IPS DF 19.7 (cell line): ENCODE measurements around the gene ZFPL1.
A peak's percentile ranks its signal among the peaks of the same experiment; 100 is the strongest.

Source experiments
- DNase-seq: peaks from one replicate; pipeline ENCODE4 v3.0.0-alpha.2; 2013; ENCODE audit warnings: low read depth, low spot score

ZFPL1 gene

GRCh38 chr11:65090628-65091027 is 6.6 kb downstream of the ZFPL1 start:
- no peak for DNase-seq

- no peak for DNase-seq
Observed at GRCh38 chr11:65095427-65095826, 11.4 kb downstream of the ZFPL1 start.

- peak; percentile 82 for DNase-seq
Observed at GRCh38 chr11:65095974-65096806, 12.2 kb downstream of the ZFPL1 start, which contains the start of gene VPS51. Gene VPS51, plus strand, starts transcription at chr11:65096214. Its CDS starts 37 bp downstream, at chr11:65096251.

- no peak for DNase-seq
Observed at GRCh38 chr11:65096926-65097325, 12.9 kb downstream of the ZFPL1 start.

GRCh38 chr11:65100674-65101350 is 16.8 kb downstream of the ZFPL1 start:
- no peak for DNase-seq

GRCh38 chr11:65102142-65103095 is 18.4 kb downstream of the ZFPL1 start:
- DNase-seq: no peak

GRCh38 chr11:65103476-65103875 is 19.5 kb downstream of the ZFPL1 start:
- no peak for DNase-seq

- DNase-seq: no peak
Observed at GRCh38 chr11:65104628-65105027, 20.6 kb downstream of the ZFPL1 start.

- DNase-seq: no peak
Observed at GRCh38 chr11:65107078-65107477, 23.1 kb downstream of the ZFPL1 start.

GRCh38 chr11:65107751-65108468 is 23.9 kb downstream of the ZFPL1 start:
- no peak for DNase-seq

GRCh38 chr11:65108469-65109123 is 24.6 kb downstream of the ZFPL1 start:
- no peak for DNase-seq

- DNase-seq: no peak
Observed at GRCh38 chr11:65109231-65110198, 25.5 kb downstream of the ZFPL1 start.

- no peak for DNase-seq
Observed at GRCh38 chr11:65110354-65110861, 26.4 kb downstream of the ZFPL1 start.

- no peak for DNase-seq
Observed at GRCh38 chr11:65111159-65111743, 27.2 kb downstream of the ZFPL1 start.

- DNase-seq: no peak
Observed at GRCh38 chr11:65111744-65112545, 27.9 kb downstream of the ZFPL1 start, which contains the start of gene TM7SF2. Gene TM7SF2, plus strand, starts transcription at chr11:65111872. Its CDS starts 144 bp downstream, at chr11:65112016.

- no peak for DNase-seq
Observed at GRCh38 chr11:65112546-65113360, 28.7 kb downstream of the ZFPL1 start.

- no peak for DNase-seq
Observed at GRCh38 chr11:65113361-65113756, 29.3 kb downstream of the ZFPL1 start.
